GM12878 (cell line): Measurements from ENCODE around the gene CACNA1I.

Experiments used
- ASH2L ChIP-seq: fragments of 300-600, 200-600 bp; sonication (generic); IDR thresholded peaks from 2 replicates; pipeline ENCODE4 v1.6.1; 2017; ENCODE audit warnings: low read depth, mild to moderate bottlenecking, borderline replicate concordance
- CBFB ChIP-seq: IDR thresholded peaks from 2 replicates; pipeline ENCODE4 v1.6.1; 2016; ENCODE audit warnings: antibody characterized with exemption, low read depth
- CREB1 ChIP-seq: IDR thresholded peaks from 2 replicates; pipeline ENCODE4 v1.6.1; 2012; ENCODE audit warnings: low read depth, mild to moderate bottlenecking, inconsistent platforms
- CTCF ChIP-seq, 3 experiments: IDR thresholded peaks in 2 of 3; conservative IDR thresholded peaks in 1 of 3; 2 replicates each; pipeline ENCODE4 v1.5.1; 2011; ENCODE audit warnings: low read depth in 3 of 3, low read length in 3 of 3, mild to moderate bottlenecking in 3 of 3, control low read depth in 2 of 3, moderate library complexity in 2 of 3, inconsistent platforms in 1 of 3, mixed read lengths in 1 of 3; ENCODE audit not compliant: control insufficient read depth in 2 of 3, insufficient read depth in 1 of 3; ENCODE audit errors: extremely low read depth in 1 of 3
- EP300 ChIP-seq, 2 experiments: fragments of 150-350 bp in 1 of 2; IDR thresholded peaks; 2 replicates each; pipeline ENCODE4 v1.6.1; 2011 to 2012; ENCODE audit warnings: low read depth in 2 of 2, low read length in 2 of 2, borderline replicate concordance in 1 of 2, improper control_type of control experiment in 1 of 2, inconsistent platforms in 1 of 2; ENCODE audit not compliant: control insufficient read depth in 1 of 2
- MAX ChIP-seq: IDR thresholded peaks from 2 replicates; pipeline ENCODE4 v1.6.1; 2012; ENCODE audit warnings: low read depth, low read length, improper control_type of control experiment
- MYC ChIP-seq: IDR thresholded peaks from 2 replicates; pipeline ENCODE4 v1.6.1; 2011; ENCODE audit warnings: mild to moderate bottlenecking, low read length, moderate library complexity, inconsistent platforms; ENCODE audit not compliant: insufficient read depth, insufficient replicate concordance, insufficient read length, severe bottlenecking
- POLR2A ChIP-seq: IDR thresholded peaks from 2 replicates; pipeline ENCODE4 v1.6.1; 2011; ENCODE audit warnings: low read depth, mild to moderate bottlenecking, low read length
- POLR2AphosphoS5 ChIP-seq: IDR thresholded peaks from 2 replicates; pipeline ENCODE4 v1.6.1; 2011; ENCODE audit warnings: mild to moderate bottlenecking, low read length, inconsistent platforms
- SREBF2 ChIP-seq: IDR thresholded peaks from 2 replicates; pipeline ENCODE4 v1.6.1; 2012; ENCODE audit warnings: mild to moderate bottlenecking, low read length
- SUZ12 ChIP-seq: fragments of 200-600 bp; sonication (generic); IDR thresholded peaks from one replicate; pipeline ENCODE4 v1.6.1; 2018; ENCODE audit warnings: antibody characterized with exemption, mild to moderate bottlenecking; ENCODE audit not compliant: unreplicated experiment
- ZNF24 ChIP-seq: fragments of 450-650 bp; IDR thresholded peaks from 2 replicates; pipeline ENCODE4 v1.6.1; 2017; ENCODE audit warnings: antibody characterized with exemption, mild to moderate bottlenecking

GRCh38 chr22:39575552-39575825 lies 4.9 kb downstream of the CACNA1I start:
- TF ChIP-seq CTCF (IDR thresholded peaks at IDR 0.05 in 2 of 3, conservative IDR thresholded peaks at IDR 0.05 in 1 of 3; ENCODE audit: control insufficient read depth in 2 of 3, extremely low read depth in 1 of 3, insufficient read depth in 1 of 3, low read depth in 3 of 3, low read length in 3 of 3) (no peak), SREBF2 (no peak), EP300 (IDR thresholded peaks at IDR 0.05; ENCODE audit: borderline replicate concordance in 1 of 2, control insufficient read depth in 1 of 2, low read depth in 2 of 2, low read length in 2 of 2) (no peak), POLR2AphosphoS5 (no peak), ASH2L (no peak), ZNF24 (no peak), MAX (no peak), CBFB (no peak), POLR2A (no peak), CREB1 (no peak), SUZ12 (no peak), MYC (no peak)
